IMR-90 (cell line): ENCODE data around the gene IL13RA1. TPM values are rescaled to one million over a fixed set of nuclear protein-coding genes. Genes with fewer than 3 reads are reported as not detected.

Source experiments
- ATAC-seq: fragments of 200-7000 bp; cut with Tn5 transposase; 2 replicates; pipeline ENCODE4 v1.9.1; 2020; ENCODE audit warnings: low read depth, mild to moderate bottlenecking, moderate library complexity
- BruUV-seq: library from RNA; stranded (reverse); fragments of 400-500 nt; replicated peaks from 2 replicates; lab custom pipeline; 2021; lab: Mats Ljungman, UMichigan
- CTCF ChIA-PET: fragments of 300-600 bp; formaldehyde crosslinking; extraction: SDS; loops from one replicate; lab custom pipeline; 2021; ENCODE audit warnings: antibody characterized with exemption; lab: Yijun Ruan, JAX
- POLR2A ChIA-PET: fragments of 300-600 bp; sonication (Branson Sonifier 250); formaldehyde crosslinking; loops from one replicate; lab custom pipeline; 2022; ENCODE audit warnings: antibody characterized with exemption; ENCODE audit not compliant: unreplicated experiment; lab: Charles Lee
- DNase-seq: peaks from one replicate; pipeline ENCODE4 v3.0.0; 2013
- H2AFZ ChIP-seq: replicated peaks from 2 replicates; pipeline ENCODE3; 2013; ENCODE audit warnings: low read length, mild to moderate bottlenecking; ENCODE audit not compliant: poor library complexity
- H2AK5ac ChIP-seq: 2 replicates; pipeline ENCODE4 v1.6.1; 2013; ENCODE audit warnings: low read depth, low read length, inconsistent platforms
- H2AK9ac ChIP-seq: replicated peaks from 2 replicates; pipeline ENCODE3; 2013; ENCODE audit warnings: mild to moderate bottlenecking, low read depth, low read length, moderate library complexity; ENCODE audit not compliant: poor library complexity
- H2BK120ac ChIP-seq: 2 replicates; pipeline ENCODE4 v1.6.1; 2013; ENCODE audit warnings: low read depth, low read length, inconsistent platforms
- H2BK15ac ChIP-seq: 3 replicates; pipeline ENCODE4 v1.6.1; 2013; ENCODE audit warnings: low read depth, low read length, inconsistent platforms
- H2BK20ac ChIP-seq: 2 replicates; pipeline ENCODE4 v1.6.1; 2013; ENCODE audit warnings: low read depth, mild to moderate bottlenecking, inconsistent platforms, low read length, moderate library complexity
- H2BK5ac ChIP-seq: 2 replicates; pipeline ENCODE4 v1.6.1; 2013; ENCODE audit warnings: mild to moderate bottlenecking, low read depth, low read length, inconsistent platforms; ENCODE audit not compliant: poor library complexity, severe bottlenecking
- H3K14ac ChIP-seq: replicated peaks from 2 replicates; pipeline ENCODE4 v1.6.1; 2013; ENCODE audit warnings: low read depth, low read length, inconsistent platforms
- H3K18ac ChIP-seq: 2 replicates; pipeline ENCODE4 v1.6.1; 2013; ENCODE audit warnings: low read depth, low read length, control low read depth
- H3K23ac ChIP-seq: 2 replicates; pipeline ENCODE4 v1.6.1; 2013; ENCODE audit warnings: low read depth, low read length, inconsistent platforms
- H3K27ac ChIP-seq: 2 replicates; pipeline ENCODE4 v1.5.1; 2013; ENCODE audit warnings: mild to moderate bottlenecking, control low read depth, low read length; ENCODE audit not compliant: insufficient read depth
- H3K27me3 ChIP-seq: 2 replicates; pipeline ENCODE4 v1.6.1; 2013; ENCODE audit warnings: low read length; ENCODE audit not compliant: control insufficient read depth, insufficient read depth
- H3K36me3 ChIP-seq: 2 replicates; pipeline ENCODE4 v1.6.1; 2013; ENCODE audit warnings: low read length, mixed read lengths; ENCODE audit not compliant: control insufficient read depth, insufficient read depth
- H3K4ac ChIP-seq: 2 replicates; pipeline ENCODE4 v1.6.1; 2013; ENCODE audit warnings: low read depth, low read length, inconsistent platforms
- H3K4me1 ChIP-seq: 2 replicates; pipeline ENCODE4 v1.6.1; 2013; ENCODE audit warnings: low read length, mixed read lengths; ENCODE audit not compliant: control insufficient read depth, insufficient read depth
- H3K4me2 ChIP-seq: 2 replicates; pipeline ENCODE4 v1.6.1; 2013; ENCODE audit warnings: low read depth, mild to moderate bottlenecking, control low read depth, low read length, moderate library complexity
- H3K4me3 ChIP-seq: 2 replicates; pipeline ENCODE4 v1.5.1; 2013; ENCODE audit warnings: low read depth, mild to moderate bottlenecking, control low read depth, low read length, moderate library complexity; ENCODE audit not compliant: insufficient read depth
- H3K56ac ChIP-seq: 2 replicates; pipeline ENCODE4 v1.6.1; 2013; ENCODE audit warnings: low read length, inconsistent platforms; ENCODE audit not compliant: insufficient read depth; ENCODE audit errors: extremely low read depth
- H3K79me1 ChIP-seq, 2 experiments: 2 replicates each; pipeline ENCODE4 v1.6.1; 2013; ENCODE audit warnings: low read length in 2 of 2, inconsistent platforms in 1 of 2, low read depth in 1 of 2
- H3K9ac ChIP-seq: 2 replicates; pipeline ENCODE4 v1.6.1; 2013; ENCODE audit warnings: low read depth, low read length, control low read depth
- H3K9me1 ChIP-seq: 2 replicates; pipeline ENCODE4 v1.6.1; 2013; ENCODE audit warnings: low read length, inconsistent platforms; ENCODE audit not compliant: insufficient read depth
- H3K9me3 ChIP-seq: 2 replicates; pipeline ENCODE4 v1.6.1; 2013; ENCODE audit warnings: low read length; ENCODE audit not compliant: control insufficient read depth, insufficient read depth
- H4K20me1 ChIP-seq: 2 replicates; pipeline ENCODE4 v1.6.1; 2013; ENCODE audit warnings: low read length, inconsistent platforms; ENCODE audit not compliant: insufficient read depth
- H4K5ac ChIP-seq: 2 replicates; pipeline ENCODE4 v1.6.1; 2013; ENCODE audit warnings: mild to moderate bottlenecking, low read depth, low read length, control low read depth
- H4K8ac ChIP-seq, 2 experiments: 2 replicates each; pipeline ENCODE4 v1.6.1; 2013; ENCODE audit warnings: low read depth in 2 of 2, low read length in 2 of 2, control low read depth in 1 of 2, inconsistent platforms in 1 of 2
- H4K91ac ChIP-seq: 2 replicates; pipeline ENCODE4 v1.6.1; 2013; ENCODE audit warnings: low read depth, low read length, inconsistent platforms; ENCODE audit not compliant: insufficient read depth
- FOS ChIP-seq: fragments of 150-350 bp; IDR thresholded peaks from 2 replicates; pipeline ENCODE4 v1.6.1; 2016; ENCODE audit warnings: low read depth, low read length
- MAFK ChIP-seq: IDR thresholded peaks from 2 replicates; pipeline ENCODE4 v1.6.1; 2012; ENCODE audit warnings: low read depth, low read length, improper control_type of control experiment
- MXI1 ChIP-seq: IDR thresholded peaks from 2 replicates; pipeline ENCODE4 v1.6.1; 2012; ENCODE audit warnings: low read depth, mild to moderate bottlenecking, low read length, moderate library complexity, borderline replicate concordance
- NFE2L2 ChIP-seq: fragments of 150-350 bp; IDR thresholded peaks from 2 replicates; pipeline ENCODE4 v1.6.1; 2016; ENCODE audit warnings: low read depth, mild to moderate bottlenecking, low read length
- POLR2A ChIP-seq: IDR thresholded peaks from 2 replicates; pipeline ENCODE4 v1.6.1; 2012; ENCODE audit warnings: mild to moderate bottlenecking, low read depth, low read length
- RAD21 ChIP-seq: IDR thresholded peaks from 2 replicates; pipeline ENCODE4 v1.6.1; 2012; ENCODE audit warnings: low read length, improper control_type of control experiment
- WGBS, 2 experiments: methylation state at CpG; one replicate each; pipeline versions ENCODE4 v1.1.5 to v1.1.7; 2013; ENCODE audit warnings: missing lambda C conversion rate in 2 of 2; ENCODE audit not compliant: insufficient read length in 1 of 2; ENCODE audit errors: extremely low coverage in 2 of 2; 5-methylcytosine and 5-hydroxymethylcytosine counted together
- dilution Hi-C: fragments of 300-500 bp; cut with HindIII; formaldehyde crosslinking; loops from one replicate; pipeline ENCODE4 v1.14.3; 2018; ENCODE audit warnings: low sequenced_read_pairs; ENCODE audit not compliant: unreplicated experiment
- in situ Hi-C: fragments of 300-500 bp; cut with MboI; formaldehyde crosslinking; loops from 3 replicates; pipeline ENCODE4 v1.14.3; 2019; ENCODE audit warnings: low sequenced_read_pairs, inconsistent platforms, mixed read lengths
- intact Hi-C: fragments of 100-400 bp; cut with micrococcal nuclease; formaldehyde crosslinking; loops from 2 replicates; pipeline ENCODE4 v1.10.0; 2022
- polyA plus RNA-seq, 3 experiments: library from polyadenylated mRNA; depleted of rRNA; stranded (reverse); fragments of >200 nt; gene quantifications; 2 replicates each; pipeline ENCODE4 v1.2.3, GENCODE V29; 2012; ENCODE audit warnings: low replicate concordance in 1 of 3
- total RNA-seq: library from RNA; depleted of rRNA; stranded (reverse); fragments of >200 nt; gene quantifications from 2 replicates; pipeline ENCODE4 v1.2.3, GENCODE V29; 2012
- TF ChIP-seq, protein P1 (sequence below): conservative IDR thresholded peaks from 2 replicates; pipeline ENCODE4 v1.5.1; 2012; ENCODE audit warnings: mild to moderate bottlenecking, low read depth, low read length, improper control_type of control experiment

Gene IL13RA1
- total and polyA plus RNA-seq, 2 of the 4 experiments (the other 2 are of a cell fraction), result 24.2 to 31.7 TPM

DNA sequence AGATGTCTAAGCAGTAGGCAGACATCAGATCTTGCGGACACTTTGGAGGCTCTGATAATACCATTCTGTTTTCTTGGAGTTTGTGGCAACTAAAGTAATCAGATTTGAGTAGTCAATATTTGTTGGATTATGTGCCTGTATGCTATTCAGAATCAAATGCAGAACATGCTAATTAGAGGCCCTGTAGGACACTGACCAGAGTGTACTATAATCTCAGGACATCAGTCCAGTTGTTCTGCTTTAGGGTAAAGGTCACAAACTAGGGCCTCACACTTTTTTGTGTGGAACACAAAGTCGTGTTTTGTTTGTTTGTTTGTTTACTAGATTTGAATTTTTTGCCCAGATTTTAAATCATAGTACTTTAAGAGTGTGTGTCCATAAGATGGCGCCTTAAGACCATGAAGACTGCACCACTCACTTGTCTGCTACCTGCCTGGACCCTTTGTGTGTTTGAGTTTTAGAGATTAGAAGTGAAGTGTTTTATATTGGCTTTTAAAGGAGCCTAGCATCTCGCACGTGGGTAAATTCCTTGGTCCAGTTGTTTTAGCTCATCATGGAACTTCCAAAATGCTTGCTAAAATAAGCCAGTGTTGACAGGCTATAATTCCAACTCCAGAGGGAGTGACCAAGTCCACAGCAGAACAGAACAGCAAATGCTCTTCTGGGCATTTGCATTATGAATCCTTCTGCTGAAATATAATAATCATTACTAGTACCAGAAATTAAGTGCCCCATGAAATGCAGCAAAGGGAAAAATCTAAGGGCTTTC, 34.7 kb downstream of the IL13RA1 start:
- no peak overlapping the region for H3K27ac ChIP-seq
- no peaks in the 10 kb centered on the region for H3K79me1 ChIP-seq
- no peaks in the 10 kb centered on the region for H3K9me3 ChIP-seq
- no peaks in the 10 kb centered on the region for H3K9me1 ChIP-seq
- in situ Hi-C loops, result no loop called here
- H3K56ac ChIP-seq, result no peak overlapping the region
- dilution Hi-C loops, result no loop called here
- no peak overlapping the region for H3K4me3 ChIP-seq
- no peak overlapping the region for H2AK9ac ChIP-seq
- H3K23ac ChIP-seq, result no peak overlapping the region
- CTCF ChIA-PET, result no interaction called here
- TF ChIP-seq MAFK (no peak), FOS (no peak), NFE2L2 (no peak), RAD21 (peak; percentile 18; the same call in 1 of the 2 replicates), MXI1 (no peak), POLR2A (no peak)
- TF ChIP-seq, protein P1, sequence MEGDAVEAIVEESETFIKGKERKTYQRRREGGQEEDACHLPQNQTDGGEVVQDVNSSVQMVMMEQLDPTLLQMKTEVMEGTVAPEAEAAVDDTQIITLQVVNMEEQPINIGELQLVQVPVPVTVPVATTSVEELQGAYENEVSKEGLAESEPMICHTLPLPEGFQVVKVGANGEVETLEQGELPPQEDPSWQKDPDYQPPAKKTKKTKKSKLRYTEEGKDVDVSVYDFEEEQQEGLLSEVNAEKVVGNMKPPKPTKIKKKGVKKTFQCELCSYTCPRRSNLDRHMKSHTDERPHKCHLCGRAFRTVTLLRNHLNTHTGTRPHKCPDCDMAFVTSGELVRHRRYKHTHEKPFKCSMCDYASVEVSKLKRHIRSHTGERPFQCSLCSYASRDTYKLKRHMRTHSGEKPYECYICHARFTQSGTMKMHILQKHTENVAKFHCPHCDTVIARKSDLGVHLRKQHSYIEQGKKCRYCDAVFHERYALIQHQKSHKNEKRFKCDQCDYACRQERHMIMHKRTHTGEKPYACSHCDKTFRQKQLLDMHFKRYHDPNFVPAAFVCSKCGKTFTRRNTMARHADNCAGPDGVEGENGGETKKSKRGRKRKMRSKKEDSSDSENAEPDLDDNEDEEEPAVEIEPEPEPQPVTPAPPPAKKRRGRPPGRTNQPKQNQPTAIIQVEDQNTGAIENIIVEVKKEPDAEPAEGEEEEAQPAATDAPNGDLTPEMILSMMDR, result 0 out of 2 replicates have a peak, but pooled peaks have one; percentile 9
- H3K18ac ChIP-seq, result no peak overlapping the region
- H4K91ac ChIP-seq, result no peak overlapping the region
- peaks cover 5% of the 10 kb centered on the region; the same call in 1 of the 2 replicates for H3K36me3 ChIP-seq
- POLR2A ChIA-PET, result no interaction called here
- H2BK120ac ChIP-seq, result no peak overlapping the region
- no peaks in the 10 kb centered on the region for H4K20me1 ChIP-seq
- no peak overlapping the region for H3K4me2 ChIP-seq
- no peak overlapping the region for H3K14ac ChIP-seq
- H3K9ac ChIP-seq, result no peak overlapping the region
- intact Hi-C loops, result no loop called here
- H4K5ac ChIP-seq, result no peak overlapping the region
- no peak for DNase-seq
- H2BK5ac ChIP-seq, result no peak overlapping the region
- no peak for ATAC-seq
- no peaks in the 10 kb centered on the region for H3K4me1 ChIP-seq
- no peaks in the 10 kb centered on the region for H3K27me3 ChIP-seq
- H2AK5ac ChIP-seq, result no peak overlapping the region
- no peak overlapping the region for H3K4ac ChIP-seq
- BruUV-seq, result no TSS peak
- WGBS, 2 experiments, result 50% methylated on average over 3 of the region's 5 CpGs; no CpG with 5 or more reads in 1 of the 2 experiments
- H2AFZ ChIP-seq, result no peak overlapping the region
- H4K8ac ChIP-seq, result no peak overlapping the region
- no peak overlapping the region for H2BK20ac ChIP-seq
- no peak overlapping the region for H2BK15ac ChIP-seq
